ENCODE results near the gene LDB3.
"Not testable (repeated sequence)": the region's sequence is repeated elsewhere in the genome, so short reads cannot be mapped to it uniquely, and the experiment has no call there.

LDB3 gene

DNA sequence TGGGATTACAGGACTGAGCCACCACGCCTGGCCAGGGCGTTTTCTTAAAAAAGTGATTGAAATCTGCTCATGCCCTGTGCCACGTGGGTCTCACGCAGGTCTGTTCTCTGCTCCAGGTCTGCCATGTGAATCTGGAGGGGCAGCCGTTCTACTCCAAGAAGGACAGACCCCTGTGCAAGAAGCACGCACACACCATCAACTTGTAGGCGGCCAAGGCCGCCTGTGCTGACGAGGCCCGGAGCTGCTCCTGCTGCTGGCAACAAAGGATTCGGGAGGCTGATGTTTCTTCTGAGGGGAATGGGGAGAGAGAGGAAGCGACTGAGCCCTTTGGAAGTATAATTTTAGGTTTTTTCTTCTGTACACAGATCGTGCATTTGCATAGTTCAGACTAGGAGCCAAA lies 64.5 kb downstream of the LDB3 start:
- H3K27me3 Mint-ChIP-seq (ENCODE audit: low read depth, poor library complexity): no peaks in the 10 kb centered on the region
- no peak for DNase-seq
- H3K4me3 Mint-ChIP-seq: no peak overlapping the region
- H3K36me3 Mint-ChIP-seq (ENCODE audit: low read depth): no peaks in the 10 kb centered on the region
- no peak for TF ChIP-seq CTCF (IDR thresholded peaks at IDR 0.05)
- H3K9me3 Mint-ChIP-seq: no peaks in the 10 kb centered on the region
- H3K27ac Mint-ChIP-seq: no peak overlapping the region
- peaks cover 50% of the 10 kb centered on the region for H3K4me1 Mint-ChIP-seq

DNA sequence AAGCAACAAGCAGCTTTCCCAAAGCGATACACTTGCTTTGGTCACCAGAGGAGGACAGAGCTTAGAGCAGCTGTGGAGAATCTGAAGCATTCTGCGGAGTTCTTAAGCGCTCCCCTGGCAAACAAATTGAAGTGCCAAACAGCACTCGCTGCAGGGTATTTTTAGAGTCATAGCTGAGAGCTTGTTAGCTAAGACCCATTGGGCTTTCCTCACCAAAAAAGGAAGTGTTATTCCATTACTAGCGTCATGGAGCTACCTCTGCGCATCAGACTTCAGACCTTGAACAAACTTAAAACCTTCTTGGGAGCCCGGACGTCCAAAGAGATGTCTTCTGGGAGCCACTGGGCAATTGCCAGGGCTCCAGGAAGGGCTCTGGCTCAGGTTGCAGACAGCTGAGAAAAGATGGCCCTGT lies 65.0 kb downstream of the LDB3 start:
- H3K27ac Mint-ChIP-seq: peak overlapping the region; percentile 39
- no peak for TF ChIP-seq CTCF (IDR thresholded peaks at IDR 0.05)
- H3K9me3 Mint-ChIP-seq: no peaks in the 10 kb centered on the region
- H3K4me3 Mint-ChIP-seq: no peak overlapping the region
- H3K36me3 Mint-ChIP-seq (ENCODE audit: low read depth): no peaks in the 10 kb centered on the region
- no peaks in the 10 kb centered on the region for H3K27me3 Mint-ChIP-seq (ENCODE audit: low read depth, poor library complexity)
- no peak for DNase-seq
- H3K4me1 Mint-ChIP-seq: peaks cover 45% of the 10 kb centered on the region

- peaks cover 37% of the 10 kb centered on the region for H3K4me1 Mint-ChIP-seq
- H3K27ac Mint-ChIP-seq: peak overlapping the region; percentile 1
- H3K9me3 Mint-ChIP-seq: no peaks in the 10 kb centered on the region
- no peak overlapping the region for H3K4me3 Mint-ChIP-seq
- no peaks in the 10 kb centered on the region for H3K27me3 Mint-ChIP-seq (ENCODE audit: low read depth, poor library complexity)
- DNase-seq: no peak
- H3K36me3 Mint-ChIP-seq (ENCODE audit: low read depth): no peaks in the 10 kb centered on the region
- no peak for TF ChIP-seq CTCF (IDR thresholded peaks at IDR 0.05)
Observed at GRCh38 chr10:86734207-86734988, 66.1 kb downstream of the LDB3 start.

DNA sequence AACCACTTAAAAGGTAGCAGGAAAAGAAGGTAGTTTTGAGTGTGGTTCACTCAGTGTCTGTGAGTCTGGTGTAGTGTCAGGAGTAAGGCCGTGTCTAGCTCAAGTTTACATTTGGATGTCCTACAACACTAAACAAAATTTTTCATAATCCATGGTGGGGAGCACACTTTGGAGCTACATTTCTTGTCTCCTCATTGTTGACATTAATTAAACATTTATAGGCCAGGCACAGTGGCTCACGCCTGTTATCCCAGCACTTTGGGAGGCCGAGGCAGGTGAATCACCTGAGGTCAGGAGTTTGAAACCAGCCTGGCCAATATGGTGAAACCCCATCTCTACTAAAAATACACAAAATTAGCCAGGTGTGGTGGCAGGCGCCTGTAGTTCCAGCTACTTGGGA lies 67.0 kb downstream of the LDB3 start:
- H3K36me3 Mint-ChIP-seq (ENCODE audit: low read depth); H3K4me3 Mint-ChIP-seq; DNase-seq; H3K27ac Mint-ChIP-seq; H3K27me3 Mint-ChIP-seq (ENCODE audit: low read depth, poor library complexity); H3K9me3 Mint-ChIP-seq: not testable (repeated sequence)
- peaks cover 28% of the 10 kb centered on the region for H3K4me1 Mint-ChIP-seq

- peaks cover 5% of the 10 kb centered on the region for H3K36me3 Mint-ChIP-seq (ENCODE audit: low read depth)
- peaks cover 3% of the 10 kb centered on the region for H3K4me1 Mint-ChIP-seq
- no peaks in the 10 kb centered on the region for H3K9me3 Mint-ChIP-seq
- no peak overlapping the region for H3K4me3 Mint-ChIP-seq
- no peaks in the 10 kb centered on the region for H3K27me3 Mint-ChIP-seq (ENCODE audit: low read depth, poor library complexity)
- no peak for DNase-seq
- H3K27ac Mint-ChIP-seq: no peak overlapping the region
- no peak for TF ChIP-seq CTCF (IDR thresholded peaks at IDR 0.05)
Observed at GRCh38 chr10:86742230-86742629, 73.9 kb downstream of the LDB3 start.

DNA sequence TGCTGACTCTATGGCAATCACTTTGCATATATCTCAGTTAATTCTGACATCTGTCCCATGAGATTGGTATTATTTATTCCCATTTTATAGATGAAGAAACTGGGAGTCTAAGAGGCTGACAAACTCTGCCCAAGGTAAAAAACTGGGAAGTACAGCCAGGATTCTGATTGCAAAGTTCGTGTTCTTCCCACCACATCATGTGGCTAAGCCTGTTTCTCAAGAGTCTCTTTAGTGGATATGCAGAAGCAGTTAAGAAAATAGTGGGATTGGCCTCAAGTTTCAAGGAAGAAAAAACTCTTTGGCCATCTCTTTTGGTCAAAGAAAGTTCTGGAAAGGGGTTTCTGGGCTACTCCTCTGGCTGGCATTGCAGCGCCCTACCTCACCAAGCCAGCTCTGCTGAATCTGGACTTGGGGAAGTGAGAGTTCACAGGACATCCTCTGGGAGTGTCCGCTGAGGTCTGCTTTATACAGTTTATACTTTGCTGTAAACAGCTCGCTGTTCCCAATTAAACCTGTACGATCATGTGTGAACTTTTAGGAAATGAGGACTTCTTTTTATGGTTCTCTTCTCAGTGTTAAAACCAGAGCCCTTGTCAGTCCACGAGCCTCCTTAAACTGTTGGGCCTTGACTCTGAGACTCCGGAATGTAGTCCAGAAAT lies 75.9 kb downstream of the LDB3 start:
- Mint-ChIP-seq H3K4me1 (peaks cover 7% of the 10 kb centered on the region), H3K9me3 (no peaks in the 10 kb centered on the region), H3K4me3 (no peak overlapping the region), H3K27ac (no peak overlapping the region), H3K27me3 (ENCODE audit: low read depth, poor library complexity) (no peaks in the 10 kb centered on the region), H3K36me3 (ENCODE audit: low read depth) (peaks cover 5% of the 10 kb centered on the region)
- no peak for TF ChIP-seq CTCF (IDR thresholded peaks at IDR 0.05)
- DNase-seq: no peak

Data from nephron progenitor cell (in vitro differentiated cells).